Fibroblast of peridontal ligament (primary cell): ENCODE measurements around the gene EDDM3A.

ENCODE experiments used
- DNase-seq: peaks from one replicate; pipeline ENCODE4 v3.0.0-alpha.2; 2010; ENCODE audit errors: extremely low read depth

EDDM3A gene

DNA sequence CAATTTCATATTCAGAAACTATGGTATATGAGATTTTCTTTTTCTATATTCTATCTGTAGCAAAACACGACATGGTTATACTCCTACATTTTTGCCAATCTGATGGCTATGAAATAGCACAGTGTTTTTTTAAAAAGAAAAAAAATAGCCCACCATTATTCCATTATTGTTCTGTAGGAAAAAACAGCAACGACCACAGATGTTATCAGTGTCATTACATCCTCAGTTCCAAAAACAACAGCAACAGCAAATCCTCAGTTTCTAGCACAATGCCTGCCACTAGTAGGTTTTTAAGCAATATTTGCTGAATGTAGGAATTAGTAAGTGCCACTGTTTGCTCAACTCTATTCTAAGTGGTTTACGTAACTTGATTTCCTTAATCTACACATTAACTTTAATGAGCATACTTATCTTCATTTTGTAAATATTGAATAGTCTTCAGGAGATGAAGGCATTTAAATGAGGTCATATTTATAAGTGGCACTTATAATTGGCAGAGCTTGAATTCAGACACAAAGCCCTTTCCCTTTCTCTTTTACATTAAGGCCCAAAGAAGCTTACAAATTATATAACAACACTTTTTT lies 43.6 kb downstream of the EDDM3A start:
- no peak for DNase-seq

- no peak for DNase-seq
Measured at GRCh38 chr14:20790464-20791116, 44.9 kb downstream of the EDDM3A start.

- DNase-seq = no peak
Measured at GRCh38 chr14:20791187-20791586, 45.5 kb downstream of the EDDM3A start.

DNA sequence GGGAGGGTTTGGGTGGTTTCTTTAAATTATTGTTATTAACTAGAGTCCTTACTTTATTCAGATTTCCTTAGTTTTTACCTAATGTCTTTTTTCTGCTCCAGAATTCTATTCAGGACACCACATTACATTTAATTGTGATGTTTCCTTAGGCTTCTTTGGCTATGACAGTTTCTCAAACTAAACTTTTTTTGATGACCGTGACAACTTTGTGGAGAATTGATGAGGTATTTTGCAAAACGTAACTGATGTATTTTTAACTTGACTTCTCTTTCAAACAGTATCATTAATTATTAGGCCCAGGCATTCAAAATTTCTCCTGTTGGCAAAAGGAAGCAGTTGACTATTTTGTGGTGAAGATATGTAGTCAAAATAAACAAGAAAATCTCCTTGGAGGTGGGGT lies 45.9 kb downstream of the EDDM3A start:
- DNase-seq = no peak

GRCh38 chr14:20792556-20792955 lies 46.9 kb downstream of the EDDM3A start:
- no peak for DNase-seq

DNA sequence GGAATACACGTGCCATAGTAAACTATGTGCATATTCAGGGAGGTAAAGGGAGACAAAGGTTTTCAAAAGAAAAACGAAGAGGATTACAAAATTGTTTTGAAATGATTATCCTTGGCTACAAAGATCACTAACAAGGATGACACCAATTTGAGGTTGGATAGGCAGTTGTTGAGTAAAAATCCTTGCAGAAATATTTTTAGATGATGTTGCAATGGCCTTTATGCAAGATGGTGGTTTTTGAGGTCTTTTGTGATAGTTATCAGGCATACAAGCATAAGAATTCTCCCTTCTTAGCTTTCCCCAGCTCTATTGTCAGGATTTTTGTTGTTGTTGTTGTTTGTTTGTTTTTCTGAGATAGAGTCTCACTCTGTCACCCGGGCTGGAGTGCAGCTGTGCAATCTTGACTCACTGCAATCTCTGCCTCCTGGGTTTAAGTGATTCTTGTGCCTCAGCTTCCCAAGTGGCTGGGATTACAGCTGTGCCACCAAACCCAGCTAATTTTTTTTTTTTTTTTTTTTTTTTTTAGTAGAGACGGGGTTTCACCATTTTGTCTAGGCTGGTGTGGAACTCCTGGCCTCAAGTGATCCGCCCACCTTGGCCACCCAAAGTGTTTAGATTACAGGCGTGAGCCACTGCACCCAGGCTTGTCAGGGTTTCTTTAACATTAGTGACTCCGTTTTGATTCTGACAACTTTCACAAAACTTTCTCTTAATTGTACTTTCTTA lies 49.1 kb downstream of the EDDM3A start:
- peak; percentile 0 for DNase-seq

DNA sequence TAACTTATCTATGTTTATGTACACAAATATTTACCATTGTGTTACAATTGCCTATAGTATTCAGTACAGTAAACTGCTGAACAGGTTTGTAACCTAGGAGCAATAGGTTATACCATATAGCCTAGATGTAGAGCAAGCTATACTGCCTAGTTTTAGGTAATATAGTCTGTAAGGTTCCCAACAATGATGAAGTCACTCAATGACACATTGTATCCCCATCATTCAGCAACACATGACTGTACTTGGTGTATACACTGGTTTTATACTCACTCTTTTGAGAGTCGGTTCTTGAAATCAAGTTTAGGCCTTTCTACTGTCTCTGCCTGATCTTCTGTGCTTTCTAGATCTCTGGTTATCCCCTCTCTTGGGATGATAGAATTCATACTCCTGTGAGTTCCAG lies 51.5 kb downstream of the EDDM3A start:
- DNase-seq = no peak
